Testis (tissue), 2 donors: ENCODE measurements around the gene CEMIP2.

Source experiments
- POLR2A ChIP-seq: fragments of 450-650 bp; IDR thresholded peaks from one replicate; pipeline ENCODE4 v1.6.1; 2017; ENCODE audit warnings: antibody characterized with exemption, mild to moderate bottlenecking, moderate library complexity
- TF ChIP-seq, protein P1 (sequence below), 3 experiments: fragments of 450-650 bp in 2 of 3; fragments of 200-600 bp in 1 of 3; sonication (generic) in 1 of 3; IDR thresholded peaks; one replicate each; pipeline ENCODE4 v1.5.1; 2016 to 2019; ENCODE audit warnings: antibody characterized with exemption in 3 of 3, mild to moderate bottlenecking in 2 of 3, moderate library complexity in 1 of 3

DNA sequence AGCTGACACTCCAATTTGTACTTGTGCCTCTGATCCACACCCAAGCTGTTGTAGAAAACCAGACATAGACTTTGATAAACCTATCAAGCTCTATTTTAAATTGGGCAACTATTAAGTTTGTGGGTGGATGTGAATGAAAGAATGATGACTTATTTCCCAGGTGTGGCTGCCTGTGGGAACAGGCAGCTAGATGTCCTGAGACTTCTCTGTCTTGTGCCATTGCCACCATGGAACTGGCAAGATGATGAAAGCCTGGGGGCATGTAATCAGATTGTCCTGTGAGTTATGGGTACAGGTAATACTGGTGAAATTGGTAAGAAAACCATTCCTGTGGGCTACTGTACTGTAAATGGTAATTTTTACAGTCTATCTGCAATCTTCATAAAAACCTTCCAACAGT is 57.5 kb downstream of the CEMIP2 start:
- TF ChIP-seq, protein P1, sequence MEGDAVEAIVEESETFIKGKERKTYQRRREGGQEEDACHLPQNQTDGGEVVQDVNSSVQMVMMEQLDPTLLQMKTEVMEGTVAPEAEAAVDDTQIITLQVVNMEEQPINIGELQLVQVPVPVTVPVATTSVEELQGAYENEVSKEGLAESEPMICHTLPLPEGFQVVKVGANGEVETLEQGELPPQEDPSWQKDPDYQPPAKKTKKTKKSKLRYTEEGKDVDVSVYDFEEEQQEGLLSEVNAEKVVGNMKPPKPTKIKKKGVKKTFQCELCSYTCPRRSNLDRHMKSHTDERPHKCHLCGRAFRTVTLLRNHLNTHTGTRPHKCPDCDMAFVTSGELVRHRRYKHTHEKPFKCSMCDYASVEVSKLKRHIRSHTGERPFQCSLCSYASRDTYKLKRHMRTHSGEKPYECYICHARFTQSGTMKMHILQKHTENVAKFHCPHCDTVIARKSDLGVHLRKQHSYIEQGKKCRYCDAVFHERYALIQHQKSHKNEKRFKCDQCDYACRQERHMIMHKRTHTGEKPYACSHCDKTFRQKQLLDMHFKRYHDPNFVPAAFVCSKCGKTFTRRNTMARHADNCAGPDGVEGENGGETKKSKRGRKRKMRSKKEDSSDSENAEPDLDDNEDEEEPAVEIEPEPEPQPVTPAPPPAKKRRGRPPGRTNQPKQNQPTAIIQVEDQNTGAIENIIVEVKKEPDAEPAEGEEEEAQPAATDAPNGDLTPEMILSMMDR (IDR thresholded peaks at IDR 0.05), result no peak
- no peak for TF ChIP-seq POLR2A
